ENCODE results near the gene FAM149B1. TPM values are rescaled to one million over a fixed set of nuclear protein-coding genes. Genes with fewer than 3 reads are reported as not detected.

FAM149B1 gene
- total RNA-seq, 4 donors from 2014 or later: 12.4 to 21.7 (median 16.3) TPM

DNA sequence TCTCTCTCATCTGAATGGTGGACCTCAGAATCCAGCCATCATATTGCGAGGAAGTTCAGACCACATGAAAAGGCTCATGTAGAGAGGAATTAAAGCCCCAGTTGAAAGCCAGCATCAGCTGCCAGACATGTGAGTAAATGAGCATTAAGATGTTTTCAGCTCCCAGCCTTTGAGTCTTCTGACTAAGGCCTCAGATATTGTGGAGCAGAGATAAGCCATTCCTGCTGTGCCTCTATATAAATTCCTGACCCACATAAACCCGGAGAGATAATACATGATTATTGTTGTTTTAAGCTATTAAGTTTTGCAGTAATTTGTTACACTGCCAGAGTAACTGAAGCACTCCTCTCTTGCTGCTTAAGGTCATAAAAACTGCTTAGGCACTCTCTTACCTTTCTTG lies 14.6 kb downstream of the FAM149B1 start:
- WGBS, 2 donors: 84 to 95% methylated on average over 2 of the region's 2 CpGs
- intact Hi-C loops (cut with DNase I; ENCODE audit: low total_unique reads): no loop called here
- no peak for DNase-seq (ENCODE audit: low spot score in 2 of 2)
- no peak overlapping the region for H3K4me3 ChIP-seq (ENCODE audit: low read depth, poor library complexity, severe bottlenecking)
- TF ChIP-seq POLR2A (IDR thresholded peaks at IDR 0.05): no peak
- TF ChIP-seq, protein P1, sequence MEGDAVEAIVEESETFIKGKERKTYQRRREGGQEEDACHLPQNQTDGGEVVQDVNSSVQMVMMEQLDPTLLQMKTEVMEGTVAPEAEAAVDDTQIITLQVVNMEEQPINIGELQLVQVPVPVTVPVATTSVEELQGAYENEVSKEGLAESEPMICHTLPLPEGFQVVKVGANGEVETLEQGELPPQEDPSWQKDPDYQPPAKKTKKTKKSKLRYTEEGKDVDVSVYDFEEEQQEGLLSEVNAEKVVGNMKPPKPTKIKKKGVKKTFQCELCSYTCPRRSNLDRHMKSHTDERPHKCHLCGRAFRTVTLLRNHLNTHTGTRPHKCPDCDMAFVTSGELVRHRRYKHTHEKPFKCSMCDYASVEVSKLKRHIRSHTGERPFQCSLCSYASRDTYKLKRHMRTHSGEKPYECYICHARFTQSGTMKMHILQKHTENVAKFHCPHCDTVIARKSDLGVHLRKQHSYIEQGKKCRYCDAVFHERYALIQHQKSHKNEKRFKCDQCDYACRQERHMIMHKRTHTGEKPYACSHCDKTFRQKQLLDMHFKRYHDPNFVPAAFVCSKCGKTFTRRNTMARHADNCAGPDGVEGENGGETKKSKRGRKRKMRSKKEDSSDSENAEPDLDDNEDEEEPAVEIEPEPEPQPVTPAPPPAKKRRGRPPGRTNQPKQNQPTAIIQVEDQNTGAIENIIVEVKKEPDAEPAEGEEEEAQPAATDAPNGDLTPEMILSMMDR (IDR thresholded peaks at IDR 0.05): no peak

GRCh38 chr10:73183667-73184281 lies 15.9 kb downstream of the FAM149B1 start:
- H3K4me3 ChIP-seq (ENCODE audit: low read depth, poor library complexity, severe bottlenecking): no peak overlapping the region
- WGBS, 2 donors: 93 to 96% methylated on average over 3 of the region's 3 CpGs
- intact Hi-C loops (cut with DNase I; ENCODE audit: low total_unique reads): no loop called here
- TF ChIP-seq POLR2A (IDR thresholded peaks at IDR 0.05): no peak
- TF ChIP-seq, protein P1 (IDR thresholded peaks at IDR 0.05): no peak
- DNase-seq (ENCODE audit: low spot score in 2 of 2): no peak

DNA sequence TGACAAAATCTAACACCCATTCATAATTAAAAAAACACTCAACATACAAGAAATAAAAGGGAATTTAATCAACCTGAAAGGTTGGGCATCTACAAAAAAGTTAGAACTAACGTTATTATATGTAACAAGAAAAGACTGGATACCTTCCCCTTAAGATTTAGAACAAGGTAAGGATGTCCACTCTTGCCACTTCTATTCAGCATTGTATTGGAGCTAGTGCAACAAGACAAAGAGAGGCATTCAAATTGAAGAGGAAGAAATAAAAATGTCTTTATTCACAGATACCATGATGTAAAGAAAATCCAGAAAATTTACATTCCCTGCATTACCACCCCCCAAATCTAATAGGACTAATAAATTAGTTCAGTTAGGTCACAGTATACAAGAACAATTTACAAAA lies 18.3 kb downstream of the FAM149B1 start:
- DNase-seq (ENCODE audit: low spot score in 2 of 2): no peak
- intact Hi-C loops (cut with DNase I; ENCODE audit: low total_unique reads): no loop called here
- no peak overlapping the region for H3K4me3 ChIP-seq (ENCODE audit: low read depth, poor library complexity, severe bottlenecking)
- 88 to 89% methylated on average over 1 of the region's 1 CpG for WGBS, 2 donors
- no peak for TF ChIP-seq POLR2A (IDR thresholded peaks at IDR 0.05)
- TF ChIP-seq, protein P1 (IDR thresholded peaks at IDR 0.05): no peak

DNA sequence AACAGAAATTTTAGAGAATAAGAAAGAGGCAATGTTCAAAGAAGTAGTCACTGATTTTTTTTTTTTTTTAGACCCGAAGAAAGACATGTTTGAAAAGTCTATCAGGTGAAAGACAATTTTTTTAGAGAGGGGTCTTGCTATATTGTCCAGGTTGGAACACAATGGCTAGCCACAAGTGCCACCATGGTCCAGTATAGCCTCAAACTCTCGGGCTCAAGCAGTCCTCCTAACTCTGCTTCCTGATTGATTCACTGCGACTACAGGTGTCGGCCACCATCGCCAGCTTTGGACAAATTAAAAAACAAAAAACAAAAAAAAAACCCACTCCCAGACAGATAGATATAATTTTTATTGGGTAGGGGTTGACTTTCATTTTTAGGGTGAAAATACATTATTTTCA lies 22.3 kb downstream of the FAM149B1 start:
- WGBS, 2 donors: 95 to 98% methylated on average over 5 of the region's 5 CpGs
- no peak for TF ChIP-seq POLR2A (IDR thresholded peaks at IDR 0.05)
- TF ChIP-seq, protein P1 (IDR thresholded peaks at IDR 0.05): no peak
- intact Hi-C loops (cut with DNase I; ENCODE audit: low total_unique reads): no loop called here
- DNase-seq (ENCODE audit: low spot score in 2 of 2): no peak
- no peak overlapping the region for H3K4me3 ChIP-seq (ENCODE audit: low read depth, poor library complexity, severe bottlenecking)

- intact Hi-C loops (cut with DNase I; ENCODE audit: low total_unique reads): no loop called here
Measured at GRCh38 chr10:73205081-73205480, 37.2 kb downstream of the FAM149B1 start.

More at GRCh38 chr10:73205081-73205480, 37.2 kb downstream of the FAM149B1 start:
- 88 to 94% methylated on average over 3 of the region's 3 CpGs for WGBS, 2 donors
- DNase-seq (ENCODE audit: low spot score in 2 of 2): no peak
- H3K4me3 ChIP-seq (ENCODE audit: low read depth, poor library complexity, severe bottlenecking): no peak overlapping the region
- TF ChIP-seq, protein P1 (IDR thresholded peaks at IDR 0.05): no peak
- TF ChIP-seq POLR2A (IDR thresholded peaks at IDR 0.05): no peak
